IMR-90 (cell line): ENCODE data around the gene ARV1. TPM values are rescaled to one million over a fixed set of nuclear protein-coding genes. Genes with fewer than 3 reads are reported as not detected.

Experiments
- ATAC-seq: fragments of 200-7000 bp; cut with Tn5 transposase; 2 replicates; pipeline ENCODE4 v1.9.1; 2020; ENCODE audit warnings: low read depth, mild to moderate bottlenecking, moderate library complexity
- BruUV-seq: library from RNA; stranded (reverse); fragments of 400-500 nt; replicated peaks from 2 replicates; lab custom pipeline; 2021; lab: Mats Ljungman, UMichigan
- CTCF ChIA-PET: fragments of 300-600 bp; formaldehyde crosslinking; extraction: SDS; loops from one replicate; lab custom pipeline; 2021; ENCODE audit warnings: antibody characterized with exemption; lab: Yijun Ruan, JAX
- POLR2A ChIA-PET: fragments of 300-600 bp; sonication (Branson Sonifier 250); formaldehyde crosslinking; loops from one replicate; lab custom pipeline; 2022; ENCODE audit warnings: antibody characterized with exemption; ENCODE audit not compliant: unreplicated experiment; lab: Charles Lee
- DNase-seq: peaks from one replicate; pipeline ENCODE4 v3.0.0; 2013
- H2AFZ ChIP-seq: replicated peaks from 2 replicates; pipeline ENCODE3; 2013; ENCODE audit warnings: low read length, mild to moderate bottlenecking; ENCODE audit not compliant: poor library complexity
- H2AK5ac ChIP-seq: 2 replicates; pipeline ENCODE4 v1.6.1; 2013; ENCODE audit warnings: low read depth, low read length, inconsistent platforms
- H2AK9ac ChIP-seq: replicated peaks from 2 replicates; pipeline ENCODE3; 2013; ENCODE audit warnings: mild to moderate bottlenecking, low read depth, low read length, moderate library complexity; ENCODE audit not compliant: poor library complexity
- H2BK120ac ChIP-seq: 2 replicates; pipeline ENCODE4 v1.6.1; 2013; ENCODE audit warnings: low read depth, low read length, inconsistent platforms
- H2BK15ac ChIP-seq: 3 replicates; pipeline ENCODE4 v1.6.1; 2013; ENCODE audit warnings: low read depth, low read length, inconsistent platforms
- H2BK20ac ChIP-seq: 2 replicates; pipeline ENCODE4 v1.6.1; 2013; ENCODE audit warnings: low read depth, mild to moderate bottlenecking, inconsistent platforms, low read length, moderate library complexity
- H2BK5ac ChIP-seq: 2 replicates; pipeline ENCODE4 v1.6.1; 2013; ENCODE audit warnings: mild to moderate bottlenecking, low read depth, low read length, inconsistent platforms; ENCODE audit not compliant: poor library complexity, severe bottlenecking
- H3K14ac ChIP-seq: replicated peaks from 2 replicates; pipeline ENCODE4 v1.6.1; 2013; ENCODE audit warnings: low read depth, low read length, inconsistent platforms
- H3K18ac ChIP-seq: 2 replicates; pipeline ENCODE4 v1.6.1; 2013; ENCODE audit warnings: low read depth, low read length, control low read depth
- H3K23ac ChIP-seq: 2 replicates; pipeline ENCODE4 v1.6.1; 2013; ENCODE audit warnings: low read depth, low read length, inconsistent platforms
- H3K27ac ChIP-seq: 2 replicates; pipeline ENCODE4 v1.5.1; 2013; ENCODE audit warnings: mild to moderate bottlenecking, control low read depth, low read length; ENCODE audit not compliant: insufficient read depth
- H3K27me3 ChIP-seq: 2 replicates; pipeline ENCODE4 v1.6.1; 2013; ENCODE audit warnings: low read length; ENCODE audit not compliant: control insufficient read depth, insufficient read depth
- H3K36me3 ChIP-seq: 2 replicates; pipeline ENCODE4 v1.6.1; 2013; ENCODE audit warnings: low read length, mixed read lengths; ENCODE audit not compliant: control insufficient read depth, insufficient read depth
- H3K4ac ChIP-seq: 2 replicates; pipeline ENCODE4 v1.6.1; 2013; ENCODE audit warnings: low read depth, low read length, inconsistent platforms
- H3K4me1 ChIP-seq: 2 replicates; pipeline ENCODE4 v1.6.1; 2013; ENCODE audit warnings: low read length, mixed read lengths; ENCODE audit not compliant: control insufficient read depth, insufficient read depth
- H3K4me2 ChIP-seq: 2 replicates; pipeline ENCODE4 v1.6.1; 2013; ENCODE audit warnings: low read depth, mild to moderate bottlenecking, control low read depth, low read length, moderate library complexity
- H3K4me3 ChIP-seq: 2 replicates; pipeline ENCODE4 v1.5.1; 2013; ENCODE audit warnings: low read depth, mild to moderate bottlenecking, control low read depth, low read length, moderate library complexity; ENCODE audit not compliant: insufficient read depth
- H3K56ac ChIP-seq: 2 replicates; pipeline ENCODE4 v1.6.1; 2013; ENCODE audit warnings: low read length, inconsistent platforms; ENCODE audit not compliant: insufficient read depth; ENCODE audit errors: extremely low read depth
- H3K79me1 ChIP-seq, 2 experiments: 2 replicates each; pipeline ENCODE4 v1.6.1; 2013; ENCODE audit warnings: low read length in 2 of 2, inconsistent platforms in 1 of 2, low read depth in 1 of 2
- H3K9ac ChIP-seq: 2 replicates; pipeline ENCODE4 v1.6.1; 2013; ENCODE audit warnings: low read depth, low read length, control low read depth
- H3K9me1 ChIP-seq: 2 replicates; pipeline ENCODE4 v1.6.1; 2013; ENCODE audit warnings: low read length, inconsistent platforms; ENCODE audit not compliant: insufficient read depth
- H3K9me3 ChIP-seq: 2 replicates; pipeline ENCODE4 v1.6.1; 2013; ENCODE audit warnings: low read length; ENCODE audit not compliant: control insufficient read depth, insufficient read depth
- H4K20me1 ChIP-seq: 2 replicates; pipeline ENCODE4 v1.6.1; 2013; ENCODE audit warnings: low read length, inconsistent platforms; ENCODE audit not compliant: insufficient read depth
- H4K5ac ChIP-seq: 2 replicates; pipeline ENCODE4 v1.6.1; 2013; ENCODE audit warnings: mild to moderate bottlenecking, low read depth, low read length, control low read depth
- H4K8ac ChIP-seq, 2 experiments: 2 replicates each; pipeline ENCODE4 v1.6.1; 2013; ENCODE audit warnings: low read depth in 2 of 2, low read length in 2 of 2, control low read depth in 1 of 2, inconsistent platforms in 1 of 2
- H4K91ac ChIP-seq: 2 replicates; pipeline ENCODE4 v1.6.1; 2013; ENCODE audit warnings: low read depth, low read length, inconsistent platforms; ENCODE audit not compliant: insufficient read depth
- BHLHE40 ChIP-seq: fragments of 150-350 bp; IDR thresholded peaks from 2 replicates; pipeline ENCODE4 v1.6.1; 2016; ENCODE audit warnings: mild to moderate bottlenecking, low read depth, low read length
- CEBPB ChIP-seq: IDR thresholded peaks from 2 replicates; pipeline ENCODE4 v1.6.1; 2012; ENCODE audit warnings: low read depth, low read length, improper control_type of control experiment
- CHD1 ChIP-seq: IDR thresholded peaks from 2 replicates; pipeline ENCODE4 v1.6.1; 2012; ENCODE audit warnings: low read depth, low read length, improper control_type of control experiment
- CTCF ChIP-seq: conservative IDR thresholded peaks from 2 replicates; pipeline ENCODE4 v1.5.1; 2012; ENCODE audit warnings: mild to moderate bottlenecking, low read depth, low read length, improper control_type of control experiment
- FOS ChIP-seq: fragments of 150-350 bp; IDR thresholded peaks from 2 replicates; pipeline ENCODE4 v1.6.1; 2016; ENCODE audit warnings: low read depth, low read length
- MAZ ChIP-seq: IDR thresholded peaks from 2 replicates; pipeline ENCODE4 v1.6.1; 2012; ENCODE audit warnings: low read depth, mild to moderate bottlenecking, low read length, improper control_type of control experiment, moderate library complexity, borderline replicate concordance
- MXI1 ChIP-seq: IDR thresholded peaks from 2 replicates; pipeline ENCODE4 v1.6.1; 2012; ENCODE audit warnings: low read depth, mild to moderate bottlenecking, low read length, moderate library complexity, borderline replicate concordance
- RAD21 ChIP-seq: IDR thresholded peaks from 2 replicates; pipeline ENCODE4 v1.6.1; 2012; ENCODE audit warnings: low read length, improper control_type of control experiment
- RCOR1 ChIP-seq: IDR thresholded peaks from 2 replicates; pipeline ENCODE4 v1.6.1; 2012; ENCODE audit warnings: mild to moderate bottlenecking, low read length, improper control_type of control experiment; ENCODE audit not compliant: insufficient replicate concordance
- SMC3 ChIP-seq: fragments of 150-350 bp; IDR thresholded peaks from 2 replicates; pipeline ENCODE4 v1.6.1; 2016; ENCODE audit warnings: low read depth, mild to moderate bottlenecking, antibody characterized with exemption, low read length, moderate library complexity
- WGBS, 2 experiments: methylation state at CpG; one replicate each; pipeline versions ENCODE4 v1.1.5 to v1.1.7; 2013; ENCODE audit warnings: missing lambda C conversion rate in 2 of 2; ENCODE audit not compliant: insufficient read length in 1 of 2; ENCODE audit errors: extremely low coverage in 2 of 2; 5-methylcytosine and 5-hydroxymethylcytosine counted together
- dilution Hi-C: fragments of 300-500 bp; cut with HindIII; formaldehyde crosslinking; loops from one replicate; pipeline ENCODE4 v1.14.3; 2018; ENCODE audit warnings: low sequenced_read_pairs; ENCODE audit not compliant: unreplicated experiment
- in situ Hi-C: fragments of 300-500 bp; cut with MboI; formaldehyde crosslinking; loops from 3 replicates; pipeline ENCODE4 v1.14.3; 2019; ENCODE audit warnings: low sequenced_read_pairs, inconsistent platforms, mixed read lengths
- intact Hi-C: fragments of 100-400 bp; cut with micrococcal nuclease; formaldehyde crosslinking; loops from 2 replicates; pipeline ENCODE4 v1.10.0; 2022
- polyA plus RNA-seq, 3 experiments: library from polyadenylated mRNA; depleted of rRNA; stranded (reverse); fragments of >200 nt; gene quantifications; 2 replicates each; pipeline ENCODE4 v1.2.3, GENCODE V29; 2012; ENCODE audit warnings: low replicate concordance in 1 of 3
- total RNA-seq: library from RNA; depleted of rRNA; stranded (reverse); fragments of >200 nt; gene quantifications from 2 replicates; pipeline ENCODE4 v1.2.3, GENCODE V29; 2012

ARV1 gene
- total and polyA plus RNA-seq, 2 of the 4 experiments (the other 2 are of a cell fraction): 19.0 to 22.9 TPM

GRCh38 chr1:231021540-231022031 is 42.7 kb downstream of the ARV1 start:
- no peak overlapping the region for H3K23ac ChIP-seq
- H3K4me1 ChIP-seq: peaks cover 9% of the 10 kb centered on the region
- intact Hi-C loops: no loop called here
- ChIA-PET CTCF (no interaction called here), POLR2A (no interaction called here)
- no peak overlapping the region for H2AK9ac ChIP-seq
- no peak overlapping the region for H2BK5ac ChIP-seq
- no peak overlapping the region for H3K18ac ChIP-seq
- H3K4me3 ChIP-seq: no peak overlapping the region
- DNase-seq: peak; percentile 46
- no peak overlapping the region for H4K91ac ChIP-seq
- TF ChIP-seq FOS (no peak), RAD21 (no peak), MAZ (no peak), CTCF (no peak), CEBPB (no peak), CHD1 (no peak), RCOR1 (no peak), MXI1 (no peak), BHLHE40 (no peak), SMC3 (no peak)
- no peak overlapping the region for H2AK5ac ChIP-seq
- no peak overlapping the region for H3K56ac ChIP-seq
- peaks cover 0 to 14% of the 10 kb centered on the region in 2 experiments; a peak in 1 of 4 replicates for H3K79me1 ChIP-seq
- WGBS, 2 experiments: 97% methylated on average over 5 of the region's 12 CpGs; no CpG with 5 or more reads in 1 of the 2 experiments
- no peak overlapping the region for H3K27ac ChIP-seq
- H3K4ac ChIP-seq: no peak overlapping the region
- dilution Hi-C loops: no loop called here
- H3K27me3 ChIP-seq: no peaks in the 10 kb centered on the region
- H2BK20ac ChIP-seq: no peak overlapping the region
- H4K20me1 ChIP-seq: no peaks in the 10 kb centered on the region; the same call in 1 of the 2 replicates
- no peak overlapping the region for H3K9ac ChIP-seq
- no peak overlapping the region for H4K5ac ChIP-seq
- no peak overlapping the region for H4K8ac ChIP-seq
- H3K9me1 ChIP-seq: peaks cover 17% of the 10 kb centered on the region
- H2BK120ac ChIP-seq: no peak overlapping the region
- ATAC-seq: peak; percentile 29; the same call in 1 of the 2 replicates
- H3K36me3 ChIP-seq: peaks cover 8% of the 10 kb centered on the region
- BruUV-seq: no TSS peak
- H3K14ac ChIP-seq: no peak overlapping the region; the same call in 1 of the 2 replicates
- no peak overlapping the region for H2AFZ ChIP-seq
- H2BK15ac ChIP-seq: no peak overlapping the region
- in situ Hi-C loops: no loop called here
- no peaks in the 10 kb centered on the region for H3K9me3 ChIP-seq
- H3K4me2 ChIP-seq: no peak overlapping the region
